BLaER1 treated with 17β-estradiol and CSF1 and Interleukin-3, amounts not matched to agents 10 nM and 100 nM (cell line): ENCODE measurements around the gene TTLL9.

Experiments
- H3K27ac ChIP-seq, 11 experiments: shearing (Covaris generic); formaldehyde crosslinking; 2 replicates each; pipeline ENCODE4 v1.8.1; 2022
- H3K27me3 ChIP-seq, 11 experiments: shearing (Covaris generic); formaldehyde crosslinking; 2 replicates each; pipeline ENCODE4 v1.8.1; 2022
- H3K36me3 ChIP-seq, 11 experiments: shearing (Covaris generic); formaldehyde crosslinking; 2 replicates each; pipeline ENCODE4 v1.8.1; 2022
- H3K4me1 ChIP-seq, 10 experiments: shearing (Covaris generic); formaldehyde crosslinking; 2 replicates each; pipeline ENCODE4 v1.8.1; 2022
- H3K4me2 ChIP-seq, 11 experiments: shearing (Covaris generic); formaldehyde crosslinking; 2 replicates each; pipeline ENCODE4 v1.8.1; 2022
- H3K4me3 ChIP-seq, 10 experiments: shearing (Covaris generic); formaldehyde crosslinking; 2 replicates each; pipeline ENCODE4 v1.8.1; 2022
- H3K9ac ChIP-seq, 11 experiments: shearing (Covaris generic); formaldehyde crosslinking; 2 replicates each; pipeline ENCODE4 v1.8.1; 2022
- H3K9me3 ChIP-seq, 11 experiments: shearing (Covaris generic); formaldehyde crosslinking; replicated peaks in 1 of 11; 2 replicates each; pipeline ENCODE4 v1.8.1; 2022
- H4K20me1 ChIP-seq, 11 experiments: shearing (Covaris generic); formaldehyde crosslinking; 2 replicates each; pipeline ENCODE4 v1.8.1; 2022
- Cebpa-rat ChIP-seq, 11 experiments: shearing (Covaris generic); IDR thresholded peaks; 2 replicates each; pipeline ENCODE4 v1.8.1; 2022

TTLL9 gene

GRCh38 chr20:31848088-31848999, 22.1 kb upstream of the TTLL9 start:
- H3K9me3 ChIP-seq: no peaks in the 10 kb centered on the region
- H3K4me3 ChIP-seq: no peak overlapping the region
- peaks cover 0 to 26% (median 0%) of the 10 kb centered on the region in 11 experiments; a peak in 4 of 22 replicates for H4K20me1 ChIP-seq
- H3K4me2 ChIP-seq: no peak overlapping the region
- peaks cover 12 to 35% (median 31%) of the 10 kb centered on the region in 10 experiments for H3K4me1 ChIP-seq
- H3K36me3 ChIP-seq: no peaks in the 10 kb centered on the region
- H3K27me3 ChIP-seq: peaks cover 0 to 10% (median 0%) of the 10 kb centered on the region in 11 experiments; a peak in 3 of 22 replicates
- no peak overlapping the region for H3K27ac ChIP-seq
- H3K9ac ChIP-seq: no peak overlapping the region
- TF ChIP-seq Cebpa-rat (IDR thresholded peaks at IDR 0.05): no peak

- Histone ChIP-seq H3K36me3 (no peaks in the 10 kb centered on the region), H3K27me3 (peaks cover 0 to under 1% (median 0%) of the 10 kb centered on the region in 11 experiments; a peak in 2 of 22 replicates), H3K9me3 (no peaks in the 10 kb centered on the region), H3K4me1 (peaks cover 12 to 24% (median 20%) of the 10 kb centered on the region in 10 experiments), H4K20me1 (peaks cover 0 to 15% (median 0%) of the 10 kb centered on the region in 11 experiments; a peak in 3 of 22 replicates), H3K4me2 (no peak overlapping the region), H3K4me3 (no peak overlapping the region), H3K27ac (no peak overlapping the region), H3K9ac (no peak overlapping the region)
- TF ChIP-seq Cebpa-rat (IDR thresholded peaks at IDR 0.05): no peak
These were observed 21.0 kb upstream of the TTLL9 start for GRCh38 chr20:31849306-31849930.

- H3K27ac ChIP-seq: no peak overlapping the region
- no peak overlapping the region for H3K4me2 ChIP-seq
- H3K27me3 ChIP-seq: no peaks in the 10 kb centered on the region
- H3K9me3 ChIP-seq: no peaks in the 10 kb centered on the region
- H3K4me3 ChIP-seq: no peak overlapping the region
- no peak overlapping the region for H3K9ac ChIP-seq
- no peak for TF ChIP-seq Cebpa-rat (IDR thresholded peaks at IDR 0.05)
- peaks cover 0 to 5% (median 1%) of the 10 kb centered on the region in 10 experiments; a peak in 15 of 20 replicates for H3K4me1 ChIP-seq
- no peaks in the 10 kb centered on the region; a peak in 2 of 22 replicates for H4K20me1 ChIP-seq
- no peaks in the 10 kb centered on the region for H3K36me3 ChIP-seq
These were observed 19.0 kb upstream of the TTLL9 start for GRCh38 chr20:31851240-31851955.

GRCh38 chr20:31853481-31853880, 17.0 kb upstream of the TTLL9 start:
- H3K27me3 ChIP-seq: no peaks in the 10 kb centered on the region

GRCh38 chr20:31856516-31856915, 13.9 kb upstream of the TTLL9 start:
- no peak overlapping the region for H3K27ac ChIP-seq
- no peak overlapping the region for H3K4me3 ChIP-seq
- peaks cover 15 to 51% (median 40%) of the 10 kb centered on the region in 10 experiments for H3K4me1 ChIP-seq
- no peak for TF ChIP-seq Cebpa-rat (IDR thresholded peaks at IDR 0.05)
- H4K20me1 ChIP-seq: peaks cover 0 to 6% (median 0%) of the 10 kb centered on the region in 11 experiments; a peak in 2 of 22 replicates
- H3K9me3 ChIP-seq: no peaks in the 10 kb centered on the region
- H3K36me3 ChIP-seq: no peaks in the 10 kb centered on the region
- no peak overlapping the region for H3K9ac ChIP-seq
- H3K4me2 ChIP-seq: peak overlapping the region in 8 of 11 experiments; percentile 1 to 40 (median 27); a peak in 9 of 22 replicates
- peaks cover 0 to 22% (median 0%) of the 10 kb centered on the region in 11 experiments; a peak in 5 of 22 replicates for H3K27me3 ChIP-seq

More at GRCh38 chr20:31853481-31853880, 17.0 kb upstream of the TTLL9 start:
- no peak overlapping the region for H3K27ac ChIP-seq
- H4K20me1 ChIP-seq: peaks cover 0 to 6% (median 0%) of the 10 kb centered on the region in 11 experiments; a peak in 3 of 22 replicates
- H3K4me1 ChIP-seq: peaks cover 6 to 23% (median 14%) of the 10 kb centered on the region in 10 experiments; a peak in 19 of 20 replicates
- no peak overlapping the region for H3K4me2 ChIP-seq
- H3K4me3 ChIP-seq: no peak overlapping the region
- H3K9ac ChIP-seq: no peak overlapping the region
- H3K9me3 ChIP-seq: no peaks in the 10 kb centered on the region
- no peak for TF ChIP-seq Cebpa-rat (IDR thresholded peaks at IDR 0.05)
- H3K36me3 ChIP-seq: no peaks in the 10 kb centered on the region

GRCh38 chr20:31857861-31858759, 12.3 kb upstream of the TTLL9 start:
- peaks cover 15 to 56% (median 45%) of the 10 kb centered on the region in 10 experiments for H3K4me1 ChIP-seq
- H3K27me3 ChIP-seq: peaks cover 0 to 24% (median 0%) of the 10 kb centered on the region in 11 experiments; a peak in 5 of 22 replicates
- H3K4me2 ChIP-seq: peak overlapping the region in 10 of 11 experiments; percentile 37 to 100 (median 86); a peak in 21 of 22 replicates
- H3K9ac ChIP-seq: no peak overlapping the region
- H3K36me3 ChIP-seq: no peaks in the 10 kb centered on the region
- no peak overlapping the region for H3K4me3 ChIP-seq
- H4K20me1 ChIP-seq: peaks cover 0 to 6% (median 0%) of the 10 kb centered on the region in 11 experiments; a peak in 2 of 22 replicates
- H3K27ac ChIP-seq: no peak overlapping the region
- H3K9me3 ChIP-seq: no peaks in the 10 kb centered on the region
- TF ChIP-seq Cebpa-rat (IDR thresholded peaks at IDR 0.05): no peak

GRCh38 chr20:31858760-31859083, 11.7 kb upstream of the TTLL9 start:
- no peak for TF ChIP-seq Cebpa-rat (IDR thresholded peaks at IDR 0.05)
- peak overlapping the region in 10 of 11 experiments; percentile 37 to 100 (median 86); a peak in 20 of 22 replicates for H3K4me2 ChIP-seq
- peaks cover 15 to 62% (median 51%) of the 10 kb centered on the region in 10 experiments for H3K4me1 ChIP-seq
- no peaks in the 10 kb centered on the region for H3K36me3 ChIP-seq
- no peak overlapping the region for H3K27ac ChIP-seq
- H3K27me3 ChIP-seq: peaks cover 0 to 24% (median 0%) of the 10 kb centered on the region in 11 experiments; a peak in 5 of 22 replicates
- H3K4me3 ChIP-seq: no peak overlapping the region
- H3K9ac ChIP-seq: no peak overlapping the region
- no peaks in the 10 kb centered on the region for H3K9me3 ChIP-seq
- H4K20me1 ChIP-seq: peaks cover 0 to 6% (median 0%) of the 10 kb centered on the region in 11 experiments; a peak in 3 of 22 replicates
